AG09319 (cell line): Measurements from ENCODE around the gene CLEC11A.

Experiments
- DNase-seq: peaks from one replicate; pipeline ENCODE4 v3.0.0-alpha.2; 2010; ENCODE audit warnings: low read depth; ENCODE audit errors: extremely low read depth
- TF ChIP-seq, protein P1 (sequence below): IDR thresholded peaks from 2 replicates; pipeline ENCODE4 v1.5.1; 2011; ENCODE audit warnings: low read depth, mild to moderate bottlenecking, inconsistent platforms, low read length, moderate library complexity

CLEC11A gene

DNA sequence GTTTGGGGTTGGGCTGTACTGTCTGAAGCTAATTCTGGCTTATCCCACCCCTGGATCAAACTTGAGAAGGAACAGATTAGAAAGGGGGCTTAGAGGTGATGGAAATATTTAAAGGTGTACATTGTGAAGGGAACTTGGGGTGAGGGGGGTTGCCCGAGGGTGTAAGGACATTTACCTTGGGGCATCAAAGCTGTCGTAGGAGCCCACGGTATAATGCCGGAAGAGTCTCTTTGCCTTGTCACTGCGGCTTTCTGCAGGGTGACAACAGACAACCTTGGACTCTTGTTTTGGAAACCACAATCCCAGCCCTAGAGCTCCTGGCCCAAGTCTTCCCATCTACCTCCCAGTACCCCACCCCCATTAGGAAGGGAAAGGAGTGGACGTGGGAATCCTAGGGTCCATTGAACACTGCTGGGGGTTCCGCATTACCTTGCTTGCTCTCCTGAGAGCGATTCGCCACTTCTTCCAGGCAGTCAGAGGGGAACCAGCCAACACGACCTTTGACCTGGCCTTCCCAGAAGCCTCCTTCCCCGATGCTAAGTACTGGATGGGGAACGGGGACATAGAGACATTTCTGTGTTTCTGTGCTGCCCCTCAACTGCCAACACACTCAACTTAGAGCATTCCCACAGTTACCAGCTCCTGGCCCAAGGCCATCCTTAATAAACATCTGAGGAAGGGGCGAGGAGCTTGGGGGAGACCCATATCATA, 25.6 kb upstream of the CLEC11A start:
- TF ChIP-seq, protein P1, sequence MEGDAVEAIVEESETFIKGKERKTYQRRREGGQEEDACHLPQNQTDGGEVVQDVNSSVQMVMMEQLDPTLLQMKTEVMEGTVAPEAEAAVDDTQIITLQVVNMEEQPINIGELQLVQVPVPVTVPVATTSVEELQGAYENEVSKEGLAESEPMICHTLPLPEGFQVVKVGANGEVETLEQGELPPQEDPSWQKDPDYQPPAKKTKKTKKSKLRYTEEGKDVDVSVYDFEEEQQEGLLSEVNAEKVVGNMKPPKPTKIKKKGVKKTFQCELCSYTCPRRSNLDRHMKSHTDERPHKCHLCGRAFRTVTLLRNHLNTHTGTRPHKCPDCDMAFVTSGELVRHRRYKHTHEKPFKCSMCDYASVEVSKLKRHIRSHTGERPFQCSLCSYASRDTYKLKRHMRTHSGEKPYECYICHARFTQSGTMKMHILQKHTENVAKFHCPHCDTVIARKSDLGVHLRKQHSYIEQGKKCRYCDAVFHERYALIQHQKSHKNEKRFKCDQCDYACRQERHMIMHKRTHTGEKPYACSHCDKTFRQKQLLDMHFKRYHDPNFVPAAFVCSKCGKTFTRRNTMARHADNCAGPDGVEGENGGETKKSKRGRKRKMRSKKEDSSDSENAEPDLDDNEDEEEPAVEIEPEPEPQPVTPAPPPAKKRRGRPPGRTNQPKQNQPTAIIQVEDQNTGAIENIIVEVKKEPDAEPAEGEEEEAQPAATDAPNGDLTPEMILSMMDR: no peak
- DNase-seq: no peak

DNA sequence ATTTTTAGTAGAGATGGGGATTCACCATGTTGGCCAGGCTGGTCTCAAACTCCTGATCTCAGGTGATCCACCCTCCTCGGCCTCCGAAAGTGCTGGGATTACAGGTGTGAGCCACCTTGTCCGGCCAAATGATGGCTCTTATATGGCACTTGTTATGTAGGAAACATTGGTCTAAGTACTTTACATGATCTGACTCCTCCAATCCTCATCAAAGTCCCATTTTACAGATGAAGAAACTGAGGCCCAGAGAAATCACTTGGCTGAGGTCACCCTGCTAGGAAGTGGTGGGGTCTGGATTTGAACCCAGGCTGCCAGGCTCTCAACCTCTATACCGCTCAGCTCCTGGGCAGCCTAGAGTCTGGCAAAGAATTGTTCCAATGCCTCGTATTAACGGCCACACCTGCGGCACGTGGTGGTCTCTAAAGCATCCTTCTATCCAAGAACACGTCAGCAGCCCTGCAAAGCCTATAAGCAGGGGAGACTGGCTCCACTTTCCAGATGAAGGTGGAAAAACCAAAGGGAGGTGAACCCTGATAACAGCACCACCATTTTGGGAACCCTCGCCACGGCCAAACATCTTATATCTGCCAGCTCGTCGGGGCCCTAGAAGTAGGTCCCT, 21.7 kb upstream of the CLEC11A start:
- no peak for DNase-seq
- TF ChIP-seq, protein P1: no peak

DNA sequence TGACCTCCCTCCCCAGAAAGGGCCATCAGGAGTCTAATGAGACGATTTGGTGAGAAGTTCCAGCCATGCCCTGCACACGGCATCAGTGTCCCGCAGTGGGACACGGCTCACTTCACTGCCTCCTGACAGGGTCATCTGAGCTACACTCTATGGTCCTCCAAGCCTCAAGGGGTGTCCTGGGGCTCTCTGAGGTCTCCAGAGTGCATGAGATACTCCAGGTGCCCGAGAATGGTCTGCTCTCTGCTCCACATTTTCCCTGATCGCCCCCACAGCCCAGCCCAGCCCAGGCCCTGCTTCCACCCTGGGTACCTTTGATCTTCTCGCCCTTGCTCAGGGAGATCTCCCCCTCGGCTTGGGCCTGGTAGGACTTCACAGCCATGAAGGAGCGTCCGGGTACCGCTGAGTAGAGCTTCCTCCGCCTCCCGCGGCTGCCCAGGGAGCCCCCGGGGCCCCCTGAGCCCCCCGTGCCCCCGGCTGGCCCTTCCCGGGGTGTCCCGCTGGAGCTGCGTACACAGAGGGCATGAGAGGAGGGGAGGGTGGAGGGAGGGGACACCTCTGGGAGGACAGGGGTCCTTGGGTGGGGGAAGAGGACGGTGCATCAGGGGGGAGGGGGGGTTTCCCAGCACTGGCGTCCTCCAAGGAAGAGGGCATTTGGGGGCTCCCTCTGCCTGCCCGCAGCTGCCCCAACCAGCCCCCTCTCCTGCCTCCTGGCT, 20.9 kb upstream of the CLEC11A start:
- TF ChIP-seq, protein P1: no peak
- no peak for DNase-seq

DNA sequence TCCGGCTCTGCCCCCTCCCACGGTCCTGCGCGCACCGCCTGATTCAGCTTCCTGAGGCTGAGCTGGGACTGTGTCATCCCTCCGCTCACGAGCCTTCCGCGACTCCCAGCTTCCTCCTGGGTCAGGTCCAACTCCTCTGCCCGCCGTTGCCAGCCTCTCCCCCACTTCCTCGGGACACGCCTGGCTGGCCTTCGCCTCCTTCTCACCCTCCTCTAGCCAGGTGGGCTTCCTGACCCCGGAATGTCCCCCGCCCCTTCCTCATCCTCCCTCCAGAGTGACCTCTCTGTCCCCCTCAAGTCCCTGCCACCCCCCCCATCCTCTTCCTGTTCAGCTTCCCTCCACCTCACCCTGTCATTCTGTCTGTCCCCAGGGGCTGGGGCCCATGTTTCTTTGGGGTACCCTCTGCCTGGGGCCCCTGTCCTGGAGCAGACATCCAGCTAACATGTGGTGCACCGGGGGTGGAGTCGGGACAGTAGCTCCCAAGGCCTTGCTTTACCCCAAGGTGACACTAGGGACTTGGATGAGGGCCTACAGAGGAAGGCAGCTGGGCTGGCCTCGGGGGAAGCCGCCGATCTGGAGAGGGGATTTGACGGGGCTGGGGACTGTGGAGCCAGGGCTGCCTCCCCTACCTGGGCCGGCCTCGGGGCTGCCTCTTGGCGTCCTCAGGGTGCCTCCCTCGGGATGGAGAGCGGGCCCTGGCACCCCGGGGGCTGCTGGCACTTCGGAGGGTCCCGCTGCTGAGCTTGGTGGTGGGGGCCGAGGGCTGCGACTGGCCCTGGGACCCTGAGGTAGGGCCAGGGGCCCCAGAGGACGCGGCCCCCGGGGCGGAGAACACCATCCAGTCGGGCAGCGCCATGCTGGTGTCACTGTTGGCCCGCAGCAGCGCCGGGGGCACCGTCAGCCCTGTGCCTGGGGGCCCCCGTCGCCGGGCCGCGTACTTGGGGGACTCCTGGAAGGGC, 20.0 kb upstream of the CLEC11A start:
- no peak for DNase-seq
- TF ChIP-seq, protein P1: no peak

DNA sequence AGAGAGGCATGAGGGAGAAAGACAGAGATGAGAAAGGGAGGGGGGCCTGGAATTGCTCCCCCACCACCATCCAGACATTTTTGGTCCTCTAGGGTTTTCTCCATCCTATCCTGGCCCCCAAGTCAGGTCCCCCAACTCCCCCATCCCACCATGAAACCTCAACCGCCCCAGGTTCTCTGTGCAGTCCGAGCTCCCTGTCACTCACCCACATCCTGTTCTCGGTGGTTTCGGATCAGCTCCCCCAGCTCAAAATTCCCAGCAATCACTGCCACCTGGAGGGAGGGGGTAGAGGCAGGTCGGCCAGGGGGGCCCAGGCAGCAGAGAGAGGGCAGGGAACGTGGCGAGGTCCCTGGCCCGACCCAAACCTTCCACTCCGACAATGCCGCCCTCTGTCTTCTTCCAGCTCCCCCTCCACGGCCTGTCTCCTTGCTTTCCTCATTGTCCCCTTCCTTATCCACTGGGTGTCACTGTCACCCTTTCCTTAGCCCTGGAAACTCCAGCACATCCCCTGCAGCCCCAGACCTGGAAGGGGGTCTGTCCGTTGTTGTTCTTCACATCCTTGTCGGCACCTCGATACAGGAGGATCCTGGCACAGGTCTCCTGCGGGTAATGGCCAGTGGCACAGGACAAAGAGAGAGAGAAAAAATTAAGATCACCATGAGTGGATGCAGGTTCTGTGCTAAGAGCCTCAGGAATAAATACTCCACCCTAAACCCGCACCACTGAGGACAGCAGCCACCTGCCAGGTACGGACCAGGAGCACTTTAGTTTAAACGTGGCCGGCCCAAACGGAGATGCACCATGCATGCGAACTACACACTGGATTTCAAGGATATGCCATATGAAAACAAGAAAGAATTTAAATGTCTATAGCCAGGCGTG, 19.0 kb upstream of the CLEC11A start:
- no peak for DNase-seq
- TF ChIP-seq, protein P1: no peak

DNA sequence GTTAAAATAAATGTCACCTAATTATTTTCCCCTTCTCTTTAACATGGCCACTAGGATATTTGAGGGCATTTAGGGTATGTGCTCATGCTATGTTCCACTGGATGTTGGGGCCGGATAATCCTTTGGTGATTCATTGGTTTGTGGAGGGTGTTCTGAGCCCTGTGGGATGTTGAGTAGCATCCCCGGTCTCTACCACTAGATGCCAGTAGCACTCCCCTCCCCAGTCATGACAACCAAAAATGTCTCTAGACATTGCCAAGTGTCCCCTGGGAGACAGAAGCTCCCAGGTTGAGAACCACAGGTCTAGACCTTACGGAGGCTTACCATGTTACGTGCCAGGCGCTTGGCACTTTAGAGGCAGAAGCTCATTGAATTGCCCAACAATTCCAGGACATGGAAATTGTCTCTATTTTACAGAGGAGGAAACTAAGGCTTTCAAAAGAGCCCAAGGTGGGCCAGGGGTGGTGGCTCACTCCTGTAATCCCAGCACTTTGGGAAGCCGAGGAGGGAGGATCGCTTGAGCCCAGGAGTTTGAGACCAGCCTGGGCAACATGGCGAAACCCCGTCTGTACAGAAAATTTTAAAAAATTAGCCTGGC, 17.6 kb upstream of the CLEC11A start:
- TF ChIP-seq, protein P1: peak; percentile 90
- DNase-seq: peak; percentile 10
